HG03103 (cell line): ENCODE measurements around the gene COL6A5.
"Not testable (repeated sequence)": the region's sequence is repeated elsewhere in the genome, so short reads cannot be mapped to it uniquely, and the experiment has no call there.

Experiments
- ATAC-seq: cut with Tn5 transposase; IDR thresholded peaks from one replicate; pipeline ENCODE4 v1.9.1; 2021; ENCODE audit warnings: low read depth; ENCODE audit not compliant: unreplicated experiment

COL6A5 gene

GRCh38 chr3:130430266-130430665, 84.8 kb downstream of the COL6A5 start:
- ATAC-seq: no peak

GRCh38 chr3:130432086-130432485, 86.6 kb downstream of the COL6A5 start:
- not testable (repeated sequence) for ATAC-seq

GRCh38 chr3:130433306-130433705, 87.8 kb downstream of the COL6A5 start:
- no peak for ATAC-seq

GRCh38 chr3:130442284-130442683, 96.8 kb downstream of the COL6A5 start:
- ATAC-seq: no peak

- ATAC-seq: not testable (repeated sequence)
These were observed 101.4 kb downstream of the COL6A5 start for GRCh38 chr3:130446840-130447239.

- ATAC-seq: not testable (repeated sequence)
These were observed 102.7 kb downstream of the COL6A5 start for GRCh38 chr3:130448155-130448554.

GRCh38 chr3:130456540-130456939, 111.1 kb downstream of the COL6A5 start:
- no peak for ATAC-seq

- no peak for ATAC-seq
These were observed 112.2 kb downstream of the COL6A5 start for GRCh38 chr3:130457671-130458070.

- no peak for ATAC-seq
These were observed 114.5 kb downstream of the COL6A5 start for GRCh38 chr3:130459944-130460343.

- no peak for ATAC-seq
These were observed 116.6 kb downstream of the COL6A5 start for GRCh38 chr3:130462089-130462488.

GRCh38 chr3:130463221-130463620, 117.7 kb downstream of the COL6A5 start:
- no peak for ATAC-seq

GRCh38 chr3:130465521-130465920, 120.0 kb downstream of the COL6A5 start:
- no peak for ATAC-seq

GRCh38 chr3:130468311-130468710, 122.8 kb downstream of the COL6A5 start:
- ATAC-seq: no peak

GRCh38 chr3:130470126-130470525, 124.7 kb downstream of the COL6A5 start:
- ATAC-seq: no peak

- no peak for ATAC-seq
These were observed 127.9 kb downstream of the COL6A5 start for GRCh38 chr3:130473416-130473815.

- ATAC-seq: no peak
These were observed 135.3 kb downstream of the COL6A5 start for GRCh38 chr3:130480736-130481135.

GRCh38 chr3:130488288-130488687, 142.8 kb downstream of the COL6A5 start:
- ATAC-seq: no peak

GRCh38 chr3:130488769-130489450, 143.4 kb downstream of the COL6A5 start:
- no peak for ATAC-seq

- no peak for ATAC-seq
These were observed 144.8 kb downstream of the COL6A5 start for GRCh38 chr3:130490241-130490640.

GRCh38 chr3:130491431-130491830, 146.0 kb downstream of the COL6A5 start:
- no peak for ATAC-seq

GRCh38 chr3:130504701-130505100, 159.2 kb downstream of the COL6A5 start:
- ATAC-seq: no peak

GRCh38 chr3:130506031-130506430, 160.6 kb downstream of the COL6A5 start:
- ATAC-seq: no peak

GRCh38 chr3:130507746-130508145, 162.3 kb downstream of the COL6A5 start:
- no peak for ATAC-seq
